Measurements from ENCODE around the gene KSR2.

The KSR2 gene

DNA sequence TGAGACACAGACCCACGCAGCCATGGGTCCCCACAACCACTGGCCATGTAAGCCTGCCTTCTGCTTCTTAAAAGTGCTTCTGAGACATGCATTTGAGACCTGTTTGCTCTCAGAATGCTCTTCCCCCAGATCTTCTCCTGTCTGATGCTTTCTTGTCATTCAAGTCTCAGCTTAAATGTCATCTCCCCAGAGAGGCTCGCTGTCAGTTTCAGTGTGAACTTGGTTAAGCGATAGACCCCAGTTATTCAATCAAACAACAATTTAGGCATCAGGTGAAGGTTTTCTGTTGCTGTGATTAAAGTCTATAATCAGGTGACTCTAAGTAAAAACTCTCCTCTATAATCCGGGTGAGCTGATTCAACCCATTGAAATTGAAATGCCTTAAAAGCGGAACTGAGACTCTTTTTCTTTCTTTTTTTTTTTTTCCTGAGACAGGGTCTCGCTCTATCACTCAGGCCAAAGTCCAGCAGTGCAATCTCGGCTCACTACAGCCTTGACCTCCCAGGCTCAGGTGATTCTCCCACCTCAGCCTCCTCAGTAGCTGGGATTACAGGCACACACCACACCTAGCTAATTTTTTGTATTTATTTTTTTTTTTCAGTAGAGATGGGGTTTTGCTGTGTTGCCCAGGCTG lies 123.4 kb downstream of the KSR2 start:
- TF ChIP-seq, protein P1, sequence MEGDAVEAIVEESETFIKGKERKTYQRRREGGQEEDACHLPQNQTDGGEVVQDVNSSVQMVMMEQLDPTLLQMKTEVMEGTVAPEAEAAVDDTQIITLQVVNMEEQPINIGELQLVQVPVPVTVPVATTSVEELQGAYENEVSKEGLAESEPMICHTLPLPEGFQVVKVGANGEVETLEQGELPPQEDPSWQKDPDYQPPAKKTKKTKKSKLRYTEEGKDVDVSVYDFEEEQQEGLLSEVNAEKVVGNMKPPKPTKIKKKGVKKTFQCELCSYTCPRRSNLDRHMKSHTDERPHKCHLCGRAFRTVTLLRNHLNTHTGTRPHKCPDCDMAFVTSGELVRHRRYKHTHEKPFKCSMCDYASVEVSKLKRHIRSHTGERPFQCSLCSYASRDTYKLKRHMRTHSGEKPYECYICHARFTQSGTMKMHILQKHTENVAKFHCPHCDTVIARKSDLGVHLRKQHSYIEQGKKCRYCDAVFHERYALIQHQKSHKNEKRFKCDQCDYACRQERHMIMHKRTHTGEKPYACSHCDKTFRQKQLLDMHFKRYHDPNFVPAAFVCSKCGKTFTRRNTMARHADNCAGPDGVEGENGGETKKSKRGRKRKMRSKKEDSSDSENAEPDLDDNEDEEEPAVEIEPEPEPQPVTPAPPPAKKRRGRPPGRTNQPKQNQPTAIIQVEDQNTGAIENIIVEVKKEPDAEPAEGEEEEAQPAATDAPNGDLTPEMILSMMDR (conservative IDR thresholded peaks at IDR 0.05; ENCODE audit: low read length), result no peak
- no peak for DNase-seq (ENCODE audit: low read depth)
- no peak overlapping the region for H3K4me3 ChIP-seq (ENCODE audit: low read length)

GRCh38 chr12:117844114-117844830 lies 124.5 kb downstream of the KSR2 start:
- no peak overlapping the region for H3K4me3 ChIP-seq (ENCODE audit: low read length)
- TF ChIP-seq, protein P1 (conservative IDR thresholded peaks at IDR 0.05; ENCODE audit: low read length), result no peak
- no peak for DNase-seq (ENCODE audit: low read depth)

DNA sequence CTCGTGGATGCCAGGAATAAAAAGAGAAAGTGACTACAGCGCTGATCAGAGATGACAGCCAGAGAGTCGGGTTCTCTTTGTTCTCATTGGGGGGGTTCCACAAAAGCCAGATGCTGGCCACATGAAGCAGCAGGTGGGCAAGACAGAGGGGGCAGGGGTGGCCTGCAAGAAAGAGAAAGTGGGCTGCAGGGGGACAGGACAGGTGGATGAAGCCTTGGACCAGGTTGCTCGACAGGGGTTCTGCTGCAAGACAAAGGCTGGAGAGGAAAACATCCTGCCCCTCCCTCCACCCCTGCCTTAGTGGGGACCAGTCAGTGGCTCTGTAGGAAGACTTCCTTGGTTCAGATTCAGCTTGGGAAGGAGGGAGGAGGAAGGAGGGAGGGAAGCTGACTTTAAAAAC lies 126.2 kb downstream of the KSR2 start:
- TF ChIP-seq, protein P1 (conservative IDR thresholded peaks at IDR 0.05; ENCODE audit: low read length), result no peak
- H3K4me3 ChIP-seq (ENCODE audit: low read length), result no peak overlapping the region
- no peak for DNase-seq (ENCODE audit: low read depth)

- no peak for DNase-seq (ENCODE audit: low read depth)
- TF ChIP-seq, protein P1 (conservative IDR thresholded peaks at IDR 0.05; ENCODE audit: low read length), result no peak
- no peak overlapping the region for H3K4me3 ChIP-seq (ENCODE audit: low read length)
Observed at GRCh38 chr12:117842220-117842619, 126.6 kb downstream of the KSR2 start.

- no peak for DNase-seq (ENCODE audit: low read depth)
- H3K4me3 ChIP-seq (ENCODE audit: low read length), result no peak overlapping the region
- TF ChIP-seq, protein P1 (conservative IDR thresholded peaks at IDR 0.05; ENCODE audit: low read length), result no peak
Observed at GRCh38 chr12:117837737-117838050, 131.1 kb downstream of the KSR2 start.

- H3K4me3 ChIP-seq (ENCODE audit: low read length), result no peak overlapping the region
- DNase-seq (ENCODE audit: low read depth), result peak; percentile 76
- TF ChIP-seq, protein P1 (conservative IDR thresholded peaks at IDR 0.05; ENCODE audit: low read length), result peak; percentile 94
Observed at GRCh38 chr12:117836999-117837736, 131.6 kb downstream of the KSR2 start.
